Keratinocyte (primary cell): ENCODE results near the gene MYBBP1A.

ENCODE experiments used
- CTCF ChIP-seq, 3 experiments: IDR thresholded peaks in 1 of 3; conservative IDR thresholded peaks in 1 of 3; optimal IDR thresholded peaks in 1 of 3; 2 replicates in 2 of 3; 3 replicates in 1 of 3; pipeline versions ENCODE3 to v1.5.1; 2011; ENCODE audit warnings: low read length in 3 of 3, mild to moderate bottlenecking in 3 of 3, moderate library complexity in 2 of 3, control low read depth in 1 of 3, inconsistent platforms in 1 of 3; ENCODE audit not compliant: insufficient read depth in 2 of 3; ENCODE audit errors: extremely low read depth in 1 of 3
- EZH2 ChIP-seq: IDR thresholded peaks from one replicate; pipeline ENCODE4 v1.6.1; 2012; ENCODE audit warnings: inconsistent platforms, mild to moderate bottlenecking, low read length, moderate library complexity

DNA sequence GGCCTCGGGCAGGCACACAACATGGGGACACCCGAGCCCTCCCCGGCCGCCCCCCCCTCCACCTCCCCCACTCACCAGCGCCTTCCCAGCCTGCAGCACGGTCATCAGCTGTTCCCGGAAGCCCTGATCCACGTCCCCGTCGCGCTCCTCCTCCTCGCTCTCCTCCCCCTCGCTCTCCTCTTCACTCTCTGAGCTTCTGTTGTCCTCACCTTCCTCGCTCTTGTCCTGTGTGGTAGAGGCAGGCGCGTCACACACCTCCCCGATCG lies 10.3 kb downstream of the MYBBP1A start:
- TF ChIP-seq CTCF (optimal IDR thresholded peaks at IDR 0.05 in 1 of 3, IDR thresholded peaks at IDR 0.05 in 1 of 3, conservative IDR thresholded peaks at IDR 0.05 in 1 of 3; ENCODE audit: extremely low read depth in 1 of 3, insufficient read depth in 2 of 3, low read length in 3 of 3) (no peak), EZH2 (no peak)
